Measurements from ENCODE around the gene LPAR2.

DNA sequence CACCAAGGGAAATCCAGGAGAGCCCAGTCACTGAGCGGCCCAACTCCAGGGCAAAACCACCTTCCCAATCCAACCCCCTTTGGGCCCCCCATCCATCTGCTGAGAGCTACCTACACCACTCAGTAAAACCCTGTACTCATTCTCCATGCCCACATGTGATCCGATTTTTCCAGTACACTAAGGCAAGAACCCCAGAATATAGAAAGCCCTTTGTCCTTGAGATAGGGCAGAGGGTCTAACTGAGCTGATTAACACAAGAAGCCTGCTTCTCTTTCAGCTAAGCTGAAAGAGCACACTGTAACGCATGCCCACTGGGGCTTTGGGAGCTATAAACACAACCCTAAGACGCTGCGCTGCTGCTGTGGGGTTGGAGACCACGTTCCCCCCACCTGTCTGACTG is 45.5 kb downstream of the LPAR2 start:
- TF ChIP-seq, protein P1, sequence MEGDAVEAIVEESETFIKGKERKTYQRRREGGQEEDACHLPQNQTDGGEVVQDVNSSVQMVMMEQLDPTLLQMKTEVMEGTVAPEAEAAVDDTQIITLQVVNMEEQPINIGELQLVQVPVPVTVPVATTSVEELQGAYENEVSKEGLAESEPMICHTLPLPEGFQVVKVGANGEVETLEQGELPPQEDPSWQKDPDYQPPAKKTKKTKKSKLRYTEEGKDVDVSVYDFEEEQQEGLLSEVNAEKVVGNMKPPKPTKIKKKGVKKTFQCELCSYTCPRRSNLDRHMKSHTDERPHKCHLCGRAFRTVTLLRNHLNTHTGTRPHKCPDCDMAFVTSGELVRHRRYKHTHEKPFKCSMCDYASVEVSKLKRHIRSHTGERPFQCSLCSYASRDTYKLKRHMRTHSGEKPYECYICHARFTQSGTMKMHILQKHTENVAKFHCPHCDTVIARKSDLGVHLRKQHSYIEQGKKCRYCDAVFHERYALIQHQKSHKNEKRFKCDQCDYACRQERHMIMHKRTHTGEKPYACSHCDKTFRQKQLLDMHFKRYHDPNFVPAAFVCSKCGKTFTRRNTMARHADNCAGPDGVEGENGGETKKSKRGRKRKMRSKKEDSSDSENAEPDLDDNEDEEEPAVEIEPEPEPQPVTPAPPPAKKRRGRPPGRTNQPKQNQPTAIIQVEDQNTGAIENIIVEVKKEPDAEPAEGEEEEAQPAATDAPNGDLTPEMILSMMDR (IDR thresholded peaks at IDR 0.05), result no peak
- TF ChIP-seq POLR2A (IDR thresholded peaks at IDR 0.05), result no peak
